Immature natural killer cell (primary cell): ENCODE results near the gene SNX12. TPM values are rescaled to one million over a fixed set of nuclear protein-coding genes. Genes with fewer than 3 reads are reported as not detected.
"Not testable (repeated sequence)": the region's sequence is repeated elsewhere in the genome, so short reads cannot be mapped to it uniquely, and the experiment has no call there.

Source experiments
- DNase-seq, 3 donors: peaks; one replicate each; pipeline ENCODE4 v3.0.0; 2022; ENCODE audit warnings: mixed read lengths in 1 of 3
- H3K27ac Mint-ChIP-seq, 6 donors: one replicate each; pipeline ENCODE4 v1.8.0; 2020; ENCODE audit warnings: mixed read lengths in 6 of 6, mild to moderate bottlenecking in 5 of 6, inconsistent platforms in 4 of 6, moderate library complexity in 3 of 6
- H3K27me3 Mint-ChIP-seq, 3 donors: one replicate each; pipeline ENCODE4 v1.8.0; 2020 to 2021; ENCODE audit warnings: low read depth in 3 of 3, mild to moderate bottlenecking in 3 of 3, mixed read lengths in 3 of 3, moderate library complexity in 3 of 3, inconsistent platforms in 1 of 3
- H3K36me3 Mint-ChIP-seq, 3 donors: one replicate each; pipeline ENCODE4 v1.8.0; 2020; ENCODE audit warnings: mixed read lengths in 3 of 3, inconsistent platforms in 2 of 3, mild to moderate bottlenecking in 2 of 3
- H3K4me1 Mint-ChIP-seq, 2 donors: one replicate each; pipeline ENCODE4 v1.8.0; 2020; ENCODE audit warnings: inconsistent platforms in 2 of 2, mild to moderate bottlenecking in 2 of 2, mixed read lengths in 2 of 2, moderate library complexity in 1 of 2
- H3K4me3 Mint-ChIP-seq, 5 donors: one replicate each; pipeline ENCODE4 v1.8.0; 2020; ENCODE audit warnings: mild to moderate bottlenecking in 5 of 5, mixed read lengths in 5 of 5, inconsistent platforms in 3 of 5, moderate library complexity in 3 of 5
- H3K9me3 Mint-ChIP-seq, 6 donors: one replicate each; pipeline ENCODE4 v1.8.0; 2020; ENCODE audit warnings: mild to moderate bottlenecking in 6 of 6, mixed read lengths in 6 of 6, inconsistent platforms in 4 of 6, moderate library complexity in 3 of 6
- polyA plus RNA-seq, 3 donors: library from polyadenylated mRNA; unstranded; fragments of 300-500 nt; fragmentation: Illumina TruSeq; gene quantifications; one replicate each; pipeline ENCODE4 v1.2.3, GENCODE V29; 2021

Gene SNX12
- polyA plus RNA-seq, 3 donors from 2014 or later: 5.3 to 9.2 (median 5.9) TPM

DNA sequence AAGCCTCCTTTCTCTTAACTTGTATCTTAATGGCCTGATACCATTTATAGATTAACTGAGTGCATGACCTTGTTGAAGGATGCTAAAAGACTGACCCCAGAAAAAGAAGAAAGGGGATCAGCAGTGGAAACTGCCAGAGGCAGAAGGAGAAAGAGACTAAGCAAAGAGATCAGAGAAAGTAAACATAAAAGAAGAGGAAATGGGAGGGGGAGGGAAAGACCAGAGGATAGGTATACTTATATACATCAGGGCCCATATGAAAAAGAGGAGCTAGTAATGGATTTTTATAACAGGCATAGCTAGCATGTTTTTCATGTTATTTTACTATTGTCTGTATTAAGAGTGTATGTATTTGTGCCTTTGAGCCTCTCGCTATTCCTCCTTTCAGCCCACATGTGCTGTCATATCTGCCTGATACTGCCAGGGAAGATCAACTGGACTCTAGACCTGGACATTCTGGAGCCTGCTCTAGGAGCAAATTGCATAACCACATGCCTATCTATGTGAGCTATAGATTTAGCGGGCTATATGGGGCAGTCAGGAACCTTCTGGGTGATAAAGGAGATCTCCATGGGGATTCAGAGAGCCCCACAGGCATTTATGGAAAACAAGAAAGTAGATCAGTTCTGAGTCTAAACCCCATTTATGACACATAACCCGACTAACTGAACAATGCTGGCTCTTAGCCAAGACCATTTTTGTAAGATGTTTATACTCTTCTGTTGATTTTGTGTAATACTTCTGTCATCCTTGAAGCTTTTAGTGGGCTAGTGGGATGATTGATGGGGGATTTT is 13.4 kb upstream of the SNX12 start:
- no peak overlapping the region for H3K27ac Mint-ChIP-seq
- no peaks in the 10 kb centered on the region for H3K36me3 Mint-ChIP-seq
- H3K9me3 Mint-ChIP-seq: no peaks in the 10 kb centered on the region
- DNase-seq: no peak
- H3K4me3 Mint-ChIP-seq: no peak overlapping the region
- peaks cover 4 to 7% (median 4%) of the 10 kb centered on the region in 3 donors for H3K27me3 Mint-ChIP-seq
- no peaks in the 10 kb centered on the region for H3K4me1 Mint-ChIP-seq

- no peak for DNase-seq
- H3K27me3 Mint-ChIP-seq: peaks cover 4 to 10% (median 9%) of the 10 kb centered on the region in 3 donors
- no peaks in the 10 kb centered on the region for H3K9me3 Mint-ChIP-seq
- H3K4me3 Mint-ChIP-seq: no peak overlapping the region
- H3K36me3 Mint-ChIP-seq: no peaks in the 10 kb centered on the region
- no peak overlapping the region for H3K27ac Mint-ChIP-seq
- peaks cover 12 to 14% of the 10 kb centered on the region in 2 donors for H3K4me1 Mint-ChIP-seq
Observed at GRCh38 chrX:71070531-71070930, 2.4 kb upstream of the SNX12 start.

- Mint-ChIP-seq H3K4me1 (peaks cover 12 to 25% of the 10 kb centered on the region in 2 donors), H3K4me3 (peak overlapping the region; percentile 89 to 95 (median 92)), H3K27ac (peak overlapping the region; percentile 89 to 97 (median 93)), H3K9me3 (no peaks in the 10 kb centered on the region), H3K27me3 (peaks cover 4 to 8% (median 6%) of the 10 kb centered on the region in 3 donors), H3K36me3 (peaks cover under 1 to 6% (median 3%) of the 10 kb centered on the region in 3 donors)
- DNase-seq: no peak
Observed at GRCh38 chrX:71067712-71068043, 456 bp downstream of the SNX12 start.

- Mint-ChIP-seq H3K27me3 (peaks cover 4 to 10% (median 6%) of the 10 kb centered on the region in 3 donors), H3K4me1 (peaks cover 12 to 27% of the 10 kb centered on the region in 2 donors), H3K9me3 (no peaks in the 10 kb centered on the region), H3K27ac (peak overlapping the region; percentile 89 to 97 (median 93)), H3K4me3 (peak overlapping the region; percentile 89 to 95 (median 92)), H3K36me3 (peaks cover 3 to 8% (median 5%) of the 10 kb centered on the region in 3 donors)
- DNase-seq: no peak
Observed at GRCh38 chrX:71067089-71067488, 1.0 kb downstream of the SNX12 start.

DNA sequence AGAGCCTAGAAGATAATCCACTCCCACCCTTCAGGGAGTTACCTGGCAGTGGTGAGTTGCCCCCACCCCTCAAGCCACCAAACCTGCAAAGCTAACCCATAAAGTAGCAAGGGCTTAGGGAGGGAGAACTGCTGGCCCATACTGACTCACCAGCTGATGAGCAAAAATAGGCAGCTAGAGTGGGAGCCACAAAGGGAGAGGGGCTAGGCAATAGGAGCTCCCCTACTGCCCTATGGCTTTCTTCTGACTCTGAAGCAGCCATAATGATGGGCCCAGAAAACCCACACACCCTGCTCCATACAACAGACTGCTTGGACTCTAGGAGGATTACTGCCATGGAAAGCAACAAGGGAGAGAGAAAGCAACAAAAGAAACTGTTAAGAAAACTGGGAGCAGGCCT is 8.0 kb downstream of the SNX12 start:
- no peak overlapping the region for H3K4me3 Mint-ChIP-seq
- DNase-seq: no peak
- peaks cover 3 to 16% (median 12%) of the 10 kb centered on the region in 3 donors for H3K36me3 Mint-ChIP-seq
- peaks cover 1 to 8% (median 2%) of the 10 kb centered on the region in 3 donors for H3K27me3 Mint-ChIP-seq
- H3K9me3 Mint-ChIP-seq: no peaks in the 10 kb centered on the region
- H3K27ac Mint-ChIP-seq: no peak overlapping the region
- H3K4me1 Mint-ChIP-seq: peaks cover 17 to 49% of the 10 kb centered on the region in 2 donors

DNA sequence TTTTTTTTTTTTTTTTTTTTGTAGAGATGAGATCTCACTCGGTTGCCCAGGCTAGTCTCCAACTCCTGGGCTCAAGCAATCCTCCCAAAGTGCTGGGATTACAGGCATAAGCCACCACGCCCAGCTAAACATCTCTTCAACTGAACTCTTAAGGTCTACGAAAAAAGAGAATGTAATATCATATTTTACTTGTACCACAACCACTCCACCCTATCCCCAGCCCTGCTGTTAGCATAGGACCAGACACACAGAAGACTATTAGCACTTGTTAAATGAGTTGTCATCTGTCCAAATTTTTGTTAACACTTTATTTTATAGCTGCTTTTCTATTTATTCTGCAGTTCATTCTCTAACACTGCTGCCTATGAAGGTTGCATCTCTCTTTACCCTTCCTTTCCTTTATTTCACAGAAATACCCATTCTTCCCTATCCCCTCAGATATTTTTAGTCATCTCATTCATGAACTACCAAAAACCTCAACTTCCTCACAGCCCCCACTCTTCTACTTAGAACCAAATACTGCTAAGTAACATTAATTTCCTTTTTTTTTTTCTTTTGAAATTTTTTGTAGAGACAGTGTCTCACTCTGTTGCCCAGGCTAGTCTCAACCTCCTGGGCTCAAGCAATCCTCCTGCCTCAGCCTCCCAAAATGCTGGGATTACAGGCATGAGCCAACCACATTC is 10.1 kb downstream of the SNX12 start:
- Mint-ChIP-seq H3K27ac (peak overlapping the region in 3 of 6 donors; percentile 26 to 66 (median 63)), H3K27me3 (peaks cover 1 to 8% (median 2%) of the 10 kb centered on the region in 3 donors)

GRCh38 chrX:71056867-71057266 is 11.3 kb downstream of the SNX12 start:
- Mint-ChIP-seq H3K9me3 (no peaks in the 10 kb centered on the region), H3K36me3 (peaks cover 0 to 10% (median 4%) of the 10 kb centered on the region in 3 donors), H3K27ac (peak overlapping the region in 2 of 6 donors; percentile 37 to 46), H3K27me3 (peaks cover 1 to 7% (median 2%) of the 10 kb centered on the region in 3 donors), H3K4me3 (no peak overlapping the region), H3K4me1 (peaks cover 25 to 44% of the 10 kb centered on the region in 2 donors)
- DNase-seq: no peak

More for the DNA sequence above, 10.1 kb downstream of the SNX12 start:
- peaks cover 3 to 16% (median 8%) of the 10 kb centered on the region in 3 donors for H3K36me3 Mint-ChIP-seq
- no peaks in the 10 kb centered on the region for H3K9me3 Mint-ChIP-seq
- no peak overlapping the region for H3K4me3 Mint-ChIP-seq
- peaks cover 19 to 39% of the 10 kb centered on the region in 2 donors for H3K4me1 Mint-ChIP-seq
- no peak for DNase-seq

- Mint-ChIP-seq H3K27me3 (peaks cover 0 to 2% (median 0%) of the 10 kb centered on the region in 3 donors), H3K9me3 (no peaks in the 10 kb centered on the region), H3K4me3 (peak overlapping the region; percentile 45 to 71 (median 56)), H3K4me1 (peaks cover 19 to 34% of the 10 kb centered on the region in 2 donors), H3K36me3 (peaks cover 0 to 7% (median 0%) of the 10 kb centered on the region in 3 donors), H3K27ac (peak overlapping the region in 3 of 6 donors; percentile 31 to 80 (median 57))
- peak in 2 of 3 donors; percentile 4 to 15 for DNase-seq
Observed at GRCh38 chrX:71053217-71053621, 14.9 kb downstream of the SNX12 start.

GRCh38 chrX:71052721-71053120 is 15.4 kb downstream of the SNX12 start:
- no peaks in the 10 kb centered on the region for H3K9me3 Mint-ChIP-seq
- no peak for DNase-seq
- H3K27ac Mint-ChIP-seq: peak overlapping the region in 5 of 6 donors; percentile 34 to 80 (median 64)
- H3K36me3 Mint-ChIP-seq: peaks cover 0 to 3% (median 0%) of the 10 kb centered on the region in 3 donors
- peaks cover 15 to 29% of the 10 kb centered on the region in 2 donors for H3K4me1 Mint-ChIP-seq
- peaks cover 0 to 2% (median 0%) of the 10 kb centered on the region in 3 donors for H3K27me3 Mint-ChIP-seq
- peak overlapping the region; percentile 45 to 71 (median 56) for H3K4me3 Mint-ChIP-seq

DNA sequence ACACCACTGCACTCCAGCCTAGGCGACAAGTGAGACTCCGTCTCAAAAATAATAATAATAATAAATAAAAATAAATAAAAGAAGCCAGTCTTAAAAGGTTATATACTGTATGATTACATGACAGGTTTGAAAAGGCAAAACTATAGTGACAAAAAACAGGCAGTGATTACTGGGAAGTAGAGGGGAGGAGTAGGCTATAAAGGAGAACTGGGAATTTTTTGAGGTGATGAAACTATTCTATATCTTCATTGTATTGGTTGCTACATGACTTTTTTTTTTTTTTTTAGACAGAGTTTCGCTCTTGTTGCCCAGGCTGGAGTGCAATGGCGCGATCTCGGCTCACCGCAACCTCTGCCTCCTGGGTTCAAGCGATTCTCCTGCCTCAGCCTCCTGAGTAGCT is 20.2 kb downstream of the SNX12 start:
- not testable (repeated sequence) for DNase-seq, H3K27me3 Mint-ChIP-seq, H3K4me1 Mint-ChIP-seq, H3K27ac Mint-ChIP-seq, H3K9me3 Mint-ChIP-seq, H3K36me3 Mint-ChIP-seq, H3K4me3 Mint-ChIP-seq

GRCh38 chrX:71017396-71017939 is 50.7 kb downstream of the SNX12 start:
- Mint-ChIP-seq H3K27me3 (peaks cover 2 to 3% (median 2%) of the 10 kb centered on the region in 3 donors), H3K36me3 (peaks cover 0 to 7% (median 3%) of the 10 kb centered on the region in 3 donors), H3K9me3 (no peaks in the 10 kb centered on the region), H3K27ac (no peak overlapping the region), H3K4me3 (no peak overlapping the region), H3K4me1 (no peaks in the 10 kb centered on the region)
- DNase-seq: no peak
